Gastrocnemius medialis (tissue), 4 donors: Measurements from ENCODE around the gene PLCB1.

Experiments used
- CTCF ChIP-seq, 5 experiments: fragments of 450-650 bp in 3 of 5; fragments of 200-600 bp in 2 of 5; sonication (generic) in 2 of 5; IDR thresholded peaks in 4 of 5; conservative IDR thresholded peaks in 1 of 5; 1 replicate in 4 of 5; 2 replicates in 1 of 5; pipeline ENCODE4 v1.5.1; 2016 to 2019; ENCODE audit warnings: antibody characterized with exemption in 5 of 5, mild to moderate bottlenecking in 3 of 5, moderate library complexity in 3 of 5
- POLR2A ChIP-seq, 2 donors: fragments of 450-650 bp; IDR thresholded peaks; one replicate each; pipeline ENCODE4 v1.6.1; 2017; ENCODE audit warnings: antibody characterized with exemption in 2 of 2, mild to moderate bottlenecking in 2 of 2, moderate library complexity in 2 of 2

- no peak for TF ChIP-seq CTCF (IDR thresholded peaks at IDR 0.05 in 4 of 5, conservative IDR thresholded peaks at IDR 0.05 in 1 of 5)
- TF ChIP-seq POLR2A (IDR thresholded peaks at IDR 0.05) = no peak
Measured at GRCh38 chr20:8331740-8332412, 199.8 kb downstream of the PLCB1 start.
